ENCODE data around the gene CD3E.

DNA sequence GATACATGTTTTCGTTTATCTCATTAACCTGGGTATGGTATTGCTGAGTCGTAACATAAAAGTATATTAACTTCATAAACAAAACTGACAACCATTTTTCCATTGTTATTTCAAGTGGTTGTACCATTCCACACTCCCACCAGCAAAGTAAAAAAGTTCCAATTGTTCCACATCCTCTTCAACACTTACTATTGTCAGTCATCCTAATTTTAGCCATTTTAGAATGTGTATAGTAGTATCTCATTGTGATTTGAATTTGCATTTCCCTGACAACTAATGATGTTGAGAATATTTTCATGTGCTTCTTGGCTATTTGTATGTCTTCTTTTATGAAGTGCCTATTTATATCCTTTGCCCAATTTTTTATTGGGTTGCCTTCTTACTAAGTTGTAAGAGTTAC lies 10.5 kb upstream of the CD3E start:
- TF ChIP-seq CTCF (IDR thresholded peaks at IDR 0.05; ENCODE audit: low read length) (no peak), EZH2phosphoT487 (IDR thresholded peaks at IDR 0.05; ENCODE audit: low read length) (no peak)
